GM18867 (cell line): ENCODE data around the gene EIF1.
"Not testable (repeated sequence)": the region's sequence is repeated elsewhere in the genome, so short reads cannot be mapped to it uniquely, and the experiment has no call there.

Experiments
- ATAC-seq: cut with Tn5 transposase; IDR thresholded peaks from one replicate; pipeline ENCODE4 v1.9.1; 2021; ENCODE audit warnings: mild to moderate bottlenecking, moderate library complexity; ENCODE audit not compliant: unreplicated experiment

Gene EIF1

GRCh38 chr17:41697122-41697962 lies 8.7 kb downstream of the EIF1 start:
- no peak for ATAC-seq

- not testable (repeated sequence) for ATAC-seq
These were observed 12.2 kb downstream of the EIF1 start for GRCh38 chr17:41700843-41701242.

- no peak for ATAC-seq
These were observed 14.0 kb downstream of the EIF1 start for GRCh38 chr17:41702712-41703111.

- ATAC-seq: no peak
These were observed 16.7 kb downstream of the EIF1 start for GRCh38 chr17:41705271-41705991.

- no peak for ATAC-seq
These were observed 19.4 kb downstream of the EIF1 start for GRCh38 chr17:41707803-41708669.

- ATAC-seq: no peak
These were observed 21.9 kb downstream of the EIF1 start for GRCh38 chr17:41710472-41711090.

- no peak for ATAC-seq
These were observed 23.1 kb downstream of the EIF1 start, which contains the start of gene GAST for GRCh38 chr17:41711669-41712400. Gene GAST, plus strand, starts transcription at chr17:41712331. Its CDS starts 3,106 bp downstream, at chr17:41715437.

GRCh38 chr17:41717408-41718286 lies 29.0 kb downstream of the EIF1 start:
- no peak for ATAC-seq

GRCh38 chr17:41718287-41718645 lies 29.6 kb downstream of the EIF1 start:
- ATAC-seq: no peak

GRCh38 chr17:41722231-41722630 lies 33.5 kb downstream of the EIF1 start:
- no peak for ATAC-seq

- ATAC-seq: no peak
These were observed 35.3 kb downstream of the EIF1 start for GRCh38 chr17:41723801-41724475.

- ATAC-seq: no peak
These were observed 35.9 kb downstream of the EIF1 start for GRCh38 chr17:41724476-41725050.

GRCh38 chr17:41725134-41725533 lies 36.4 kb downstream of the EIF1 start:
- no peak for ATAC-seq

- no peak for ATAC-seq
These were observed 39.4 kb downstream of the EIF1 start for GRCh38 chr17:41728056-41728455.

GRCh38 chr17:41730479-41730878 lies 41.8 kb downstream of the EIF1 start:
- ATAC-seq: no peak

GRCh38 chr17:41731836-41732235 lies 43.2 kb downstream of the EIF1 start:
- no peak for ATAC-seq

- ATAC-seq: no peak
These were observed 44.9 kb downstream of the EIF1 start for GRCh38 chr17:41733348-41734138.
